LNCAP (cell line): ENCODE data around the gene SLC37A4.

Source experiments
- TF ChIP-seq, protein P1 (sequence below): fragments of 450-650 bp; IDR thresholded peaks from 2 replicates; pipeline ENCODE4 v1.5.1; 2017; ENCODE audit warnings: mild to moderate bottlenecking

The SLC37A4 gene

DNA sequence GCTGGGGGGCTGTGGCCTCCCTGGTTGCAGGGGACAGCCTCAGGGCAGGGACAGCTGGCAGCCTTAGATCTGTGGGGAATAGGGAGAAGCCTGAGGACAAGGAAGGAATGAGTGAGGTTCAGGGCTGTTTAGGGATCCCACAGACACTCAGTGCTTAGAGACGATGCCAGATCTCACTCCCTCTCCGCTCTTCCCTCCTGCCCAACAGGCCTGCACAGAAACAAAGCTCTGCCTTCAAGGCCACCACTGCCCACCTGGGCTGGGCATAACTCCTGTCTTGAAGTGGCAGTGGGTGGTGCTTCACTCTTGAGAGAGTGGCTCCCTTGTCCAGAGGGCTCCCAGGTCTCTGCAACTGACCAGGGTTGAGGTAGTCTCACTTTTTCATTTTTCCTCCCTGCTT is 45.9 kb downstream of the SLC37A4 start:
- TF ChIP-seq, protein P1, sequence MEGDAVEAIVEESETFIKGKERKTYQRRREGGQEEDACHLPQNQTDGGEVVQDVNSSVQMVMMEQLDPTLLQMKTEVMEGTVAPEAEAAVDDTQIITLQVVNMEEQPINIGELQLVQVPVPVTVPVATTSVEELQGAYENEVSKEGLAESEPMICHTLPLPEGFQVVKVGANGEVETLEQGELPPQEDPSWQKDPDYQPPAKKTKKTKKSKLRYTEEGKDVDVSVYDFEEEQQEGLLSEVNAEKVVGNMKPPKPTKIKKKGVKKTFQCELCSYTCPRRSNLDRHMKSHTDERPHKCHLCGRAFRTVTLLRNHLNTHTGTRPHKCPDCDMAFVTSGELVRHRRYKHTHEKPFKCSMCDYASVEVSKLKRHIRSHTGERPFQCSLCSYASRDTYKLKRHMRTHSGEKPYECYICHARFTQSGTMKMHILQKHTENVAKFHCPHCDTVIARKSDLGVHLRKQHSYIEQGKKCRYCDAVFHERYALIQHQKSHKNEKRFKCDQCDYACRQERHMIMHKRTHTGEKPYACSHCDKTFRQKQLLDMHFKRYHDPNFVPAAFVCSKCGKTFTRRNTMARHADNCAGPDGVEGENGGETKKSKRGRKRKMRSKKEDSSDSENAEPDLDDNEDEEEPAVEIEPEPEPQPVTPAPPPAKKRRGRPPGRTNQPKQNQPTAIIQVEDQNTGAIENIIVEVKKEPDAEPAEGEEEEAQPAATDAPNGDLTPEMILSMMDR = no peak

DNA sequence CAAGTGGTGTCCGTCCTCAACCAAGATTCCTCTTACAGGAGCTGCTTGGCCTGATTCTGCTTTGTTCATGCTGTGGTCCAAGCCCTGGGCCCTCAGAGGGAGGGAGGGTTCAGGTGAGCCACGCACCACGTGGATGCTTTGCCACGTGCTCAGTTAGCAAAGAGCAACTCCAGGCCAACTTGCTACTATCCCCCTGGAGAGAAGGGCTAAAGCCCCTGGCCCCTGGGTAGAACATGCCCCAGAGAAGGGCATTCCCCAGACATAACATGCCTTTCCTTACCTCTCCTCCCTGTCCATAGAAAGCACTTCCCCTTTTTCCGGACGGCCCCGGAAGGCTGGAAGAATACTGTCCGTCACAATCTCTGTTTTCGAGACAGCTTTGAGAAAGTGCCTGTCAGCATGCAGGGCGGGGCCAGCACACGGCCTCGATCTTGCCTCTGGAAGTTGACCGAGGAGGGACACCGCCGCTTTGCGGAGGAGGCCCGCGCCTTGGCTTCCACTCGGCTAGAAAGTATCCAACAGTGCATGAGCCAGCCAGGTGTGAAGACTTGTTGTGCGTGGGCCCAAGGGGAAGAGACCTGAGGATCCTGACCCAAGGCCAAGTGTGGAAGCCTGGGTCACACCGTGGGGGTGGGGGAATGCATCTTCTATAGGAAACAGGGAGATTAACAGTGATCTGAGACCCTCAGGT is 50.3 kb downstream of the SLC37A4 start:
- TF ChIP-seq, protein P1 = no peak

DNA sequence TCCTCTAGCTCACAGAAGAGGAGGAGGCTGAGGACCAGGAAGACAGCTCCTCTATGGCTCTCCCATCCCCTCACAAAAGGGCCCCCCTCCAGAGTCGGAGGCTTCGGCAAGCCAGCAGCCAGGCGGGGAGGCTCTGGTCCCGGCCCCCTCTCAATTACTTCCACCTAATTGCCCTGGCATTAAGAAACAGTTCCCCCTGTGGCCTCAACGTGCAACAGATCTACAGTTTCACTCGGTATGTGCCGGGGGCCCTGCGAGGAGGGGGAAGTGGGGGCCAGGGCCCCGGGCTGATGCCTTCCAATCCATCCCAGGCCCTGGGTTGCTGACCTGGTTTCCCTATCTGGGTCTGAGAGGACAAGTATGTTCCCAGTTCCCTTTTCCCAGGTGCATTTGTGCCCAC is 51.2 kb downstream of the SLC37A4 start:
- TF ChIP-seq, protein P1 = no peak

DNA sequence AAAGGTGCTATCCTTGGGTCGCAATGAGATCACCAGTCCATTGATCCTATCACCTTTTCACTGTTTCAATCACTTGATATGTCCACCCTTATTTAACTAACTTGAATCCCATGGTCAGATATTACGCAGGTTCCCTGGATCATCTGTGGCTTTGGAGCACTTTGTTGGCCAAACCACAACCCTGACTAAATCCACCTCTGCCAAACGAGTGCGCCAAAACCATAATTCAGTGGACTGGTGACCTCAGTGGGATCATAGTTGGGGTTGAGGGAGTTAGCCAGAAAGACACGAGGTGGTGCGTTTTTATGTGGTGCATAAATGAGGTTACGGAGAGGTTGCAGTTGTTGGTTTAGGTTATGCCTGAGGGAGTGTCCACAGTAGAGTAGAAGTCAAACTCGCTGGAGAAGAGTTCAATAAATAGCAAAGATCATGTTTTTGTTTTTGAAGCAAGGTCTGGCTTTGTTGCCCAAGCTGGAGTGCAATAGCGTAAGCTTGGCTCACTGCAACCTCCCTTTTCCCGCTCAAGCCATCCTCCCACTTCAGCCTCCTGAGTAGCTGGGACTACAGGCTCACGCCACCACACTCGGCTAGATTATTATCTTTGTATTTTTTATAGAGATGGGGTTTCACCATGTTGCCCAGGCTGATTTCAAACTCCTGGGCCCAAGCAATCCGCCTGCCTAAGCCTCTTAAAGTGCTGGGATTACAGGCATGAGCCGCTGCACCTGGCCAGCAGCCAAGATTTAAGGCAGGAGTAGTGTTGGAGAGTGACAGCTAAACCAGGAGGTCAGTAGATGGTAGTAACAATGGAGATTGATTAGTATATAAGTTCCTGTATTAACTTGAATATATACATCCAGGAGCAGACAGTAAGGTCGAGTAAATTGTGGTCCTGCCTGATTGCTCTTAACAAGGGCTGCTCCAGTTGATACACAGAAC is 54.6 kb downstream of the SLC37A4 start:
- TF ChIP-seq, protein P1 = no peak
